ENCODE results near the gene KIAA2012.

The KIAA2012 gene

GRCh38 chr2:202157211-202157990 is 84.3 kb downstream of the KIAA2012 start (continued):
- TF ChIP-seq PBX3 (CRISPR knock-in tag; IDR thresholded peaks at IDR 0.05), result no peak
- TF ChIP-seq ZNF155 (tag by site-specific recombination; IDR thresholded peaks at IDR 0.05), result no peak
- no peak for TF ChIP-seq ZNF184 (tag by site-specific recombination; IDR thresholded peaks at IDR 0.05)
- no peak for TF ChIP-seq ZBTB17 (tag by site-specific recombination; IDR thresholded peaks at IDR 0.05)
- no peak for TF ChIP-seq ZNF488 (tag by site-specific recombination; IDR thresholded peaks at IDR 0.05)

- POLR2A ChIA-PET, result no interaction called here
- no peak overlapping the region for H3K27ac ChIP-seq (ENCODE audit: extremely low read depth, low read depth, low read length)
- CTCF ChIA-PET, result interaction anchor here (0.6 to 3.7 kb wide), 4 partner anchors 280 to 365 kb away, joined by 3 to 17 read pairs (median 4); no protein-coding TSS in a partner anchor
- no peaks in the 10 kb centered on the region; the same call in none of the 2 replicates for H3K4me1 ChIP-seq (ENCODE audit: control insufficient read depth, insufficient read depth, low read length)
- no peak overlapping the region for H3K4me3 ChIP-seq (ENCODE audit: low read depth, low read length)
- H3K36me3 ChIP-seq (ENCODE audit: control insufficient read depth in 2 of 2, insufficient read depth in 1 of 2, low read length in 2 of 2), result no peaks in the 10 kb centered on the region
- no peaks in the 10 kb centered on the region for H3K9me3 ChIP-seq (ENCODE audit: control insufficient read depth, insufficient read depth, low read depth, low read length)
- no peak for TF ChIP-seq PRDM1 (tag by site-specific recombination; IDR thresholded peaks at IDR 0.05)
- TF ChIP-seq ZNF433 (tag by site-specific recombination; IDR thresholded peaks at IDR 0.05; ENCODE audit: low read depth), result no peak
- no peak for TF ChIP-seq ZNF529 (tag by site-specific recombination; IDR thresholded peaks at IDR 0.05; ENCODE audit: insufficient replicate concordance)
- TF ChIP-seq ZFHX2 (tag by site-specific recombination; conservative IDR thresholded peaks at IDR 0.05), result no peak
- no peak for TF ChIP-seq ZNF280C (tag by site-specific recombination; IDR thresholded peaks at IDR 0.05)
- TF ChIP-seq ZNF596 (tag by site-specific recombination; IDR thresholded peaks at IDR 0.05), result no peak
- no peak for TF ChIP-seq PRDM6 (tag by site-specific recombination; IDR thresholded peaks at IDR 0.05)
- peak; percentile 33 for TF ChIP-seq ZNF654 (tag by site-specific recombination; IDR thresholded peaks at IDR 0.05; ENCODE audit: low read depth)
- TF ChIP-seq ZNF2 (tag by site-specific recombination; IDR thresholded peaks at IDR 0.05), result no peak
- TF ChIP-seq ZFP37 (tag by site-specific recombination; IDR thresholded peaks at IDR 0.05), result no peak
- TF ChIP-seq CTCF (tag by site-specific recombination; IDR thresholded peaks at IDR 0.05), result 0 out of 2 replicates have a peak, but pooled peaks have one; percentile 49
Measured at GRCh38 chr2:202158796-202159195, 85.7 kb downstream of the KIAA2012 start.
